Left colon (tissue), 2 donors: ENCODE measurements around the gene SHROOM2. TPM values are rescaled to one million over a fixed set of nuclear protein-coding genes. Genes with fewer than 3 reads are reported as not detected.
A peak's percentile ranks its signal among the peaks of the same experiment; 100 is the strongest.
"Not testable (repeated sequence)": the region's sequence is repeated elsewhere in the genome, so short reads cannot be mapped to it uniquely, and the experiment has no call there.

Source experiments
- ATAC-seq: fragments of 200-7000 bp; cut with Tn5 transposase; one replicate; pipeline ENCODE4 v1.9.1; 2020; ENCODE audit warnings: mild to moderate bottlenecking, moderate library complexity
- DNase-seq, 2 donors: peaks; one replicate each; pipeline ENCODE4 v3.0.0-alpha.2; 2020
- intact Hi-C, 2 donors: fragments of 100-400 bp; cut with DNase I in 1 of 2; cut with micrococcal nuclease in 1 of 2; formaldehyde crosslinking; loops; one replicate each; pipeline versions ENCODE4 v1.11.2 to v1.14.0; 2022; cut with DNase I, micrococcal nuclease
- long read RNA-seq: library from polyadenylated mRNA; unstranded; transcript quantifications from one replicate; pipeline ENCODE4 v2.0.0, GENCODE V29; 2021
- total RNA-seq, 2 donors: library from RNA; stranded (reverse); fragmentation: NEBNext Ultra II Directional; extraction: Animal tissue kit (Norgen Biotek cat#: 25700); gene quantifications; one replicate each; pipeline ENCODE4 v1.2.1, GENCODE V29; 2021
- donor health status: DM: no; HTN: no; CAD: no.
- donor health status: DM: yes; HTN: yes; CAD: no.

The SHROOM2 gene, protein sequence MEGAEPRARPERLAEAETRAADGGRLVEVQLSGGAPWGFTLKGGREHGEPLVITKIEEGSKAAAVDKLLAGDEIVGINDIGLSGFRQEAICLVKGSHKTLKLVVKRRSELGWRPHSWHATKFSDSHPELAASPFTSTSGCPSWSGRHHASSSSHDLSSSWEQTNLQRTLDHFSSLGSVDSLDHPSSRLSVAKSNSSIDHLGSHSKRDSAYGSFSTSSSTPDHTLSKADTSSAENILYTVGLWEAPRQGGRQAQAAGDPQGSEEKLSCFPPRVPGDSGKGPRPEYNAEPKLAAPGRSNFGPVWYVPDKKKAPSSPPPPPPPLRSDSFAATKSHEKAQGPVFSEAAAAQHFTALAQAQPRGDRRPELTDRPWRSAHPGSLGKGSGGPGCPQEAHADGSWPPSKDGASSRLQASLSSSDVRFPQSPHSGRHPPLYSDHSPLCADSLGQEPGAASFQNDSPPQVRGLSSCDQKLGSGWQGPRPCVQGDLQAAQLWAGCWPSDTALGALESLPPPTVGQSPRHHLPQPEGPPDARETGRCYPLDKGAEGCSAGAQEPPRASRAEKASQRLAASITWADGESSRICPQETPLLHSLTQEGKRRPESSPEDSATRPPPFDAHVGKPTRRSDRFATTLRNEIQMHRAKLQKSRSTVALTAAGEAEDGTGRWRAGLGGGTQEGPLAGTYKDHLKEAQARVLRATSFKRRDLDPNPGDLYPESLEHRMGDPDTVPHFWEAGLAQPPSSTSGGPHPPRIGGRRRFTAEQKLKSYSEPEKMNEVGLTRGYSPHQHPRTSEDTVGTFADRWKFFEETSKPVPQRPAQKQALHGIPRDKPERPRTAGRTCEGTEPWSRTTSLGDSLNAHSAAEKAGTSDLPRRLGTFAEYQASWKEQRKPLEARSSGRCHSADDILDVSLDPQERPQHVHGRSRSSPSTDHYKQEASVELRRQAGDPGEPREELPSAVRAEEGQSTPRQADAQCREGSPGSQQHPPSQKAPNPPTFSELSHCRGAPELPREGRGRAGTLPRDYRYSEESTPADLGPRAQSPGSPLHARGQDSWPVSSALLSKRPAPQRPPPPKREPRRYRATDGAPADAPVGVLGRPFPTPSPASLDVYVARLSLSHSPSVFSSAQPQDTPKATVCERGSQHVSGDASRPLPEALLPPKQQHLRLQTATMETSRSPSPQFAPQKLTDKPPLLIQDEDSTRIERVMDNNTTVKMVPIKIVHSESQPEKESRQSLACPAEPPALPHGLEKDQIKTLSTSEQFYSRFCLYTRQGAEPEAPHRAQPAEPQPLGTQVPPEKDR (N-terminal part only)
- total RNA-seq, result 10 to 100 TPM in 1 of 2 donors, 1 to 10 TPM in 1; 8.1 to 10.1 TPM
- long read RNA-seq, partial matches to known transcripts, result 3 of 5 reads
- long read RNA-seq, other reads (novel, unspliced or antisense), result 2 of 5 reads

DNA sequence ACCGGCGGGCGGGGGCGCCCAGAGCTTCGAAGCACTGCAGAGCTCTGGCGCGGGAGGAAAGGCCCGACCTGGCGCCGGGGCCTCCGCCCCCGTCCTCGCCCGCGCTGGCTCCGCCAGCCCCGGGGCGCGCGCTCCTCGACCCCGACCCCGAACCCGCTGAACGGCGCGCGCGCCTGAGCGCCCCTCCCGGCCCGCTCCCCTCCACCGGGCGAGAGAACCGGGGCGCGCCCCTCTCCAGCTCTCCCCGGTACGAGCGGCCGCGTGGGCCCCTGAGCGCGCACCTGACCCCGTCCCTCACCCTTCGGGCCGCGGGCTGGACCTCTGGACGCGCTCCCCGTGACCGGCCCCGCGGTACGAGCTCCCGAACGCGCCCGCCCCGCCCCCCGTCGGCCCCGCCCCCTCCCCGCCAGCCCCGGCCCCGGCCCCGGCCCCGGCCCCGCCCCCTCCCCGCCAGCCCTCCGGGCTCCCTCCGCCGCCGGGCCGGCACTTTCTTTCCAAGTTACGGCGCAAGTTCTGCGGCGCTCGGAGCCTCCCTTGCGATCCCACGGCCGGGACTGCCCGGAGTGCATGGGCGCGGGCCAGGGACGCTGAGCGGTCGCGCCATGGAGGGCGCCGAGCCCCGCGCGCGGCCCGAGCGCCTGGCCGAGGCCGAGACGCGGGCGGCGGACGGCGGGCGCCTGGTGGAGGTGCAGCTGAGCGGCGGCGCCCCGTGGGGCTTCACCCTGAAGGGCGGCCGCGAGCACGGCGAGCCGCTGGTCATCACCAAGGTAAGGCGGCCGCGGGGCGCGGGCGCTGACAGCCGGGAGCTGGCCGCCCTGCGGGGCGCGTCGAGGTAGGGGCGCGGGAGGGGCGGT is at the start of gene SHROOM2:
Gene SHROOM2, plus strand, starts transcription at position 486 of the 854 bp plus-strand sequence. Its CDS starts 117 bp downstream, at position 603.
- DNase-seq, result peak in 1 of 2 donors; percentile 43
- intact Hi-C loops, result no loop called here
- ATAC-seq, result peak; percentile 64

DNA sequence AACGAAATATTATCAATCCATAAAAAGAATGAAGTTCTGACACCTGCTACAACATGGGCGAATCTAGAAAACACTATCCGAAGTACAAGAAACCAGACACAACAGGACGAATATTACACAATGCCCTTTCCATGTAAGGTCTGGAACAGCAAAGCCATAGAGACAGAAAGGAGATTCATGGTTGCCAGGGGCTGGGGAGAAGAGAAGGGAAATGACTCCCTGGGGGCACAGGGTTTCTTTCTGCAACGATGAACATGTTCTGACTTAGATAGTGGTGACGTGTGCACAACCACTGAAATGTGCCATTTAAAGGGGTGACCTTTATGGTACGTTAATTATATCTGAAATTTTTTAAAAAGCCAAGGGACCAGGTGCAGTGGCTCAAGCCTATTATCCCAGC is 48.9 kb upstream of the SHROOM2 start:
- intact Hi-C loops, result no loop called here
- DNase-seq, result no peak

DNA sequence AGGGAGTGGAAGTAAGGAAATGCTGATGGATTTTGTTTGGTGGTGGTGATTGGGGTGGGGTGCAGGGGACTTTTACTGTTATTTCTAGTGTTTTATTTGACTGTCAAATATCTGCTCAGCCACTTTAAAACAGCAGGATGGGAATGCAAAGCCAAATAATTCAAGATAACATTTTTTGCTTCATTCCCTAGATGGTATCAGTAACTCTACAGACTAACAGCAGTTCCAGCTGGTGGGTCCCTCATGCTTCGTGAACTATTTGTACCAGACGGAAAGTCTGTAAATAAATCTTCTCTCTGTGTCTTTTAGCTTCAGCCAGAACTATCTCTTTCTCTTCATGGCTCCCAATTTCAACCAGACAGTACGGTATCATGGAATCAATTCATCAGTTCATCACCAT is 48.1 kb upstream of the SHROOM2 start:
- ATAC-seq (no peak), DNase-seq (no peak)
- intact Hi-C loops, result no loop called here

More for the DNA sequence above, 48.9 kb upstream of the SHROOM2 start:
- no peak for ATAC-seq

DNA sequence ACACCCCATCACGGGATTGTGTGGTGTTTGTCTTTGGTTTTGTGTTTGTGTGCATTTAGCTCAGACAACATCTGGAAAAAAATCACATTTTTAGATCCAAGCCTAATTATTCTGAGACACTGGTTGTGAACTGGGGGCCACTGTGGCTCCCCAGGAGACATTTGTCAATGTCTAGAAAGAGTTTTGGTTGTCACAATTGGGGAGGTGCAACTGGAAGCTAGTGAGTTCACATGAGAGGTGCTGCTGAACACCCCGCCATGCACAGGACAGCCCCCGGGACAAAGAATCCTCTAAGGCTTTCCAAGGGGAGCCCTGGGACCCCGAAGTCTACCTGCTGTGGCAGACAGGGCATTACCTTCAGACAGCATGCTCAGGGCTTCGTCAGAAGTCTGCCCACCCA is 47.1 kb upstream of the SHROOM2 start:
- DNase-seq (no peak), ATAC-seq (no peak)
- intact Hi-C loops, result no loop called here

DNA sequence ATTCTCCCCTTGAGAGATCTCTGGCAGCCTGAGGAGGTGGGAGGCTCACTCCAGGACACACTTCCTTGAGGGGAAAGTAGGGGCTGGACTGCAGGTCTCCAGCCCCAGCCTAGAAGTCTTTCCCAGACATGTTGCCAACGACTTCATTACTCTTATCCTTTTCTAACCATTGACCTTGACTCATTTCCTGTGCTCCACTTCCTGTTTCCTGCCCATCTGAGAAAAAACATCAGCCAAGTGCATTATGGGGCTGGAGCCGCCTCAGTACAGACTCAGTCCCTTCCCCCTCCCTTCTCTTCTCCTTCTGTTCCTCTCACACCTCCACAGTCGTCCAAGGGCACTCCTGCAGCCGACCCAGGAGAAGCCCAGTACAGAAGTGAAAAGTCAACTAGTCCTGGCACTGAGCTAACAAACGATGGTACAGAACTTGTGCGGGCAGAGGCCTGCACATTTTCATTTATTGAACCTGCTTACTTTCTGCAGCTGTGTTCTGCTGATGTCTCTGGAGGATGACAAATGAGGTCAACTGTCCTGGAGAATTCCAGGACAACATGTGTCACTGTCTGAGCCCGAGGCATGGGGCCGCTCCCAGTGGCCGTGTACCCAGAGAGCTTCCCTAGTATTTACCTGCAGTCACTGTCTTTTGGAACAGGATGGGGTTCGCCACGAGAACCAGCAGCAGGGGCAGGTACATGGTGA is 40.7 kb upstream of the SHROOM2 start:
- ATAC-seq (no peak), DNase-seq (no peak)
- intact Hi-C loops, result no loop called here

DNA sequence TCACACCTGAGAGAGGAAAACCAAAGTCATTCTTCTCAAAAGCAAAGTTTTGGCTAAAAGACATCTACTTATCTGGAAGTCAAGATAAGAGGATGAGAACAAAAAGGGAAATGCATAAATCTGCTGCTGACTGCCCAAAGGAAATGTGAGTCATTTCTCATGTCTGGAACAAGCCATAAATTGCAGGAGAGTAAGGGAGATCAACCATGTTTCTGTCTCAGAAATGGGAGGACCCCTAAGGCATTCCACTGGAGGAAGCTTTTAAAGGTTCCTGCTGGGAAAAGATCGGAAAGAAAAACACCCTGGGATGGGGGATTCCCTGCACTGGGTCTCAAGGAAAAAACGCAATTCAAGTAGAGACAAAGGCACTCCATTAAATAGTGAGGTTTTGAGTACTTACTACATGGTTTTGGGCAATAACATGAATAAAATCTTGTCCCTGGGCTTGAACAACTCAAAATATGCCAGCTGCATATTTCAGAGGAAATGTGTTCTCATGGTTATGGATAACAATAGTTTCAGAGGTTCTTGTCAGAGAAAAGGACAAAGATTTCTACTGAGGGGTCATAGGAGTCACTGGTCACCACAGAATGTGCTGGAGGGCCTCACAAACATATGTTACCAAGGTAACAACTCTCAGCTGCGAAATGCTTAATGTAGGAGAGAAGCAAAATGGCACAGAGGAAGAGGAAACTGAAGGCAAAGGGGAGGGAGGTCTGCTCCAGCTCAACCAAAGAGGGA is 39.9 kb upstream of the SHROOM2 start:
- intact Hi-C loops, result no loop called here
- no peak for ATAC-seq
- no peak for DNase-seq

DNA sequence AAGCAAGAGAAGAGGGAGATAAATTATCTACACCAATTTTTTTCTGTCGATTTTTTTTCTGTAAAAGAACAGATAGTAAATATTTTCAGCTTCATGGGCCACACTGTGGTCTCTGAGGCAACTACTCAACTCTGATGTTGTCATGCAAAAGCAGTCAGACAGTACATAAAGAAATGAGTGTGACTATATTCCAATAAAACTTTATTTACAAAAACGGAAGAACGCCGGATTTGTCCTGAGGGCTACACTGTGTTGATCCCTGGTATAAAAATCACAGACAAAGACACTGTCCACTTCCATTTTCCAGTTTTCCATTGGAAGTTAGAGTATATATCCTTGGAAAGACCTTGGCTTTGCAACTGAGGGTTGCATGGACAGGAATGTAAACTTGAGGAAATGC is 38.6 kb upstream of the SHROOM2 start:
- intact Hi-C loops, result no loop called here
- DNase-seq (no peak), ATAC-seq (no peak)

DNA sequence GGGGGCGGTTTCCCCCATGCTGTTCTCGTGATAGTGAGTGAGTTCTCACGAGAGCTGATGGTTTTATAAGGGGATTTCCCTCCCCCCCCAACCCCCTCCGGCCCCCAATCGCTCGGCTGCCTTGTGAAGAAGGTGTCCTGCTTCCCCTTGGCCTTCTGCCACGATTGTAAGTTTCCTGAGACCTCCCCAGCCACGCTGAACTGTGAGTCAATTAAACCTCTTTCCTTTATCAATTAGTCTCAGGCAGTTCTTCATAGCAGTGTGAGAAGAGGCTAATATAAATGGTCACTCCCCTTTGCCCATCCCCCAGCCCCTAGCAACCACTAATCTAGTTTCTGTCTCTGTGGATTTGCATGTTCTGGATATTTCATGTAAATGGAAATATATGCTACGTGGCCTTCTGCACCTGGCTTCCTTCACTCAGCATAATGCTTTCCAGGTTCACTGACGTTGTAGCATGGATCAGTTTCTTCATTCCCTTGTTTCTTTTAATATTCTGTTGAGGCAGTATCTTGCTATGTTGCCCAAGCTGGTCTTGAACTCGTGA is 37.0 kb upstream of the SHROOM2 start:
- DNase-seq (no peak), ATAC-seq (no peak)
- intact Hi-C loops, result no loop called here

DNA sequence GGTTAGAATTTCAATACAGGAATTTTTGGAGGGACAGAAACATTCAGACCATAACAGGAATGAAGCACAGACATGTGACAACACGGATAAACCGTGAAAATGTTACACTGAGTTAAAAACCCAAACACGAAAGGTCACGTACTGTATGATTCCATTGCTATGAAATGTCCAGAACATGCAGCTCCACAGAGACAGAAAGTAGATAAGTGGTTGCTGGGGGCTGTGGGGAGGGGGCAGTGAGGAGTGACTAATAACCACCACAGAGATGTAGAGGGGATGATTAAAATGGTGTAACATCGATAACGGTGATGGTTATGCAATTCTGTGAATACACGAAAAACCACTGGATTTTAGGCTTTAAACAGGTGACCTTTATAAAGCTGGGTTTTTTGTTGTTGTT is 28.9 kb upstream of the SHROOM2 start:
- no peak for DNase-seq
- ATAC-seq, result no peak
- intact Hi-C loops, result no loop called here

DNA sequence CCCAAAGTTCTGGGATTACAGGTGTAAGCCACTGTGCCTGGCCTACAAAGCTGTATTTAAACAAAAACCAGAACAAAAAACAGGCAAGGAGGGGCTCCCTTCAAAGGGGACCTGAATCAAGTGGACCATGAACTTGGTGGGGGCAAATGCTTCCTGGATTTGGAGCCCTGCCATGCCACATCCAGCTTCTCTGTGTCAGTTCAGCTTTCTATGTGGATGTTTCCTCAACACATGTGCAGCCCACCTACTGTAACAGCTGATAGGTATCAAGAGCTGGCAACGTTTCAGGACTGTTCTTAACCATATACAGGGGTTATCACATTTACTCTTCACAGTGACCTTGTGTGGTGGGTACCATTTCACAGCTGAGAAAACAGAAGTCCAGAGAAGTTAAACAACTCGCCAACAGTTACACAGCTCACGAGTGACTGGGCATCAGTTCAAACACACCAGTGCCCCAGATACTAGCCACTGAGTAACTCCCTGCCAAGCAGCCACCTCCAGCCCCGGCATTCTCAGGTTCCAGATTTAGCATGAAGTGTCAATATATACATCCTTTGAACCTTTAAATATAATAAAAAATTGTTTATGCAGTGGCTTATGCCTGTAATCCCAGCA is 28.1 kb upstream of the SHROOM2 start:
- ATAC-seq, result no peak
- DNase-seq, result no peak
- intact Hi-C loops, result no loop called here

DNA sequence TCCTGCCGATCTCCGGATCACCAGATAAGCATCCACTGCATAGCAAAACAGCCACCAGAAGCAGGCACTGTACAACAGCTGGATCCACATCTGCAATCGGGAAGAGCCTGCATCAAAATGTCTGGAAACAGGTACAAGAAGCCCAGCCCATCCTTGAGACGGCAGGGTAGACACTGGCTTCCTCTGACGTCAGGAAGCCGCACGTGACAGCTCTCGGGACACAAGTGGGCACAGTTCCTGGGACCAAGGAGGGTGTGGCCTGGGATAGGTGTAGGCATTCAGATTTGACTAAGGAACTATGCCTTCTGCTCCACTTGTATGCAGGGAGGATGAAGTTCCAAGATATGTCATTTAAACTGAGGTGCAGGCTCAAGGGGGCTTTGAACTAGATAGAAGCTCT is 26.9 kb upstream of the SHROOM2 start:
- ATAC-seq, result no peak
- no peak for DNase-seq
- intact Hi-C loops, result no loop called here

DNA sequence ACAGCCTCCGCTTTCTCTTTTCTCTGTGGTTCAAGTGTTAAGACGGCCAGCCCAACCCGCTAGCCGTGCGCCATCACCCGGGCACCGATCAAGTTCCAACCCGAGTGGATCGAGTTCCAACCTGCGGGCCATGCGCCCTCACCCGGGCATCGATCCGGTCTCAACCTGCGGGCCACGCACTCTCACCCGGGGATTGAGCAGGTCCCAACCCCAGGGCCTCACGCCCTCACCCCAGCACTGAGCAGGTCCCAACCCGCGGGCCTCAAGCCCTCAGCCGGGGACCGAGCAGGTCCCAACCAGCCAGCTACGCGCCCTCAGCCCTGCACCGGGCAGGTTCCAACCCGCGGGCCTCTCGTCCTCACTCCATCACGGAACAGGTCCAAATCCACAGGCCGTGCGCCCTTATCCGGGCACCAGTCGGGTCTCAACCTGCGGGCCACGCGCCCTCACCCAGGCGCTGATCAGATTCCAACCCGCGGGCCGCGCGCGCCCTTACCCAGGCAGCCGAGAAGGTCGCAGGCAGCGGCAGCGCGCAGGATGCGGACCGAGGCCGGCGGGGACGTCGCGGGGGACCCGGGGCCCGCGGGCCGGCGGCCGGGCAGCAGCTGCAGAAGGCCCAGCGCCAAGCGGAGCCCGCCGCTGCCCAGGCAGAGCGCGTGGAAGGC is 21.0 kb upstream of the SHROOM2 start:
- intact Hi-C loops, result no loop called here
- DNase-seq (no peak), ATAC-seq (no peak)

DNA sequence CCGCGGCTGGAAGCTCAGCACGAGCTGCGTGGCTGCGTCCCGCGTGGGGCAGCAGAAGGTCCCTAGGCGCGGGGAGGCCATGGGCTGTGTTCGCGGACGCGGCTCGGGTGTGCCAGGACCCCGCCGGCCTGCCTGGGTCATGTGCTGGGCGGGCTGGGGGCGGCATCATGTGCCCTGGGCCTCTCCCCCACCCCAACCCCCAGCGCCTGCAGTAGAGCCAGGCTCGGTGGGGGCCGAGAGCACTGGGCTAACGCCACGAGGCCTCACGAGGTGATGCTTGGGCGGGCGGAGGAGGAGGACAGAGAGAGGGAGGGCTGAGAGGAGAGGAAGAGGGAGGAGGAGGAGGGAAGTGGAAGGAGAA is 20.5 kb upstream of the SHROOM2 start, which contains the start of gene GPR143:
Gene GPR143, minus strand, starts transcription at position 111 of the 361 bp plus-strand sequence. Its CDS starts 30 bp downstream, at position 81.
- no peak for DNase-seq
- no peak for ATAC-seq
- intact Hi-C loops, result no loop called here

DNA sequence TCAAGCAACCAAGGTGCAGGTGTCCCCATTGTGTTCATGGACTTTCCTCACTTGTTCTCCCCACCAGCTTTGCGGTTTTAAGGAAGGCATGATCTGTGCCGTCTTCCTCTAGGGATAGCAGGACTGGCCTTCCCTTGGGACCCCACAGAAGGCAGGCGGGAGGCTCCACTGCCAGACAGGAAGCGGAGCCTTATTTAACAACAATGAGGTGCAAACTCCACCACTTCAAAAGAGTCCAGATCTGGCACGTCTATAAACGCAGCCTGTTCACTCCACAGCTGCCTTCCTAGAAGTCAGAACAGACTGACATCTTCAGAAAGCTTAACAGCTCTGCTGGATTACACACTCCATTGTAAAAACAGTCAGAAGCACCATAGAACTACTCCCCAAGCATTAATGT is 18.9 kb upstream of the SHROOM2 start:
- DNase-seq (no peak), ATAC-seq (peak; percentile 53)
- intact Hi-C loops, result no loop called here

DNA sequence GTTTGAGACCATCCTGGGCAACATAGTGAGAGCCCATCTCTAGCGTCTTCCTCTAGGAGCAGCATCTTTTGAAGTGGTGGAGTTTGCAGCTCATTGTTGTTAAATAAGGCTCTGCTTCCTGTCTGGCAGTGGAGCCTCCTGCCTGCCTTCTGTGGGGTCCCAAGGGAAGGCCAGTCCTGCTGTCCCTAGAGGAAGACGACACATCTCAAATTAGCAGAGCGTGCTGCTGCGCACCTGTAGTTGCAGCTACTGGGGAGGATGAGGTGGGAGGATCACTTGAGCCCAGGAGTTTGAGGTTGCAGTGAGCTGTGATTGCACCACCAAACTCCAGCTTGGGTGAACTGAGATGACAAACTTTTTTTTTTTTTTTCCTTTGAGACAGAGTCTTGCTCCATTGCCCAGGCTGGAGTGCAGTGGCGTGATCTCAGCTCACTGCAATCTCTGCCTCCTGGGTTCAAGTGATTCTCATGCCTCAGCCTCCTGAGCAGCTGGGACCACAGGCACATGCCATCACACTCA is 17.8 kb upstream of the SHROOM2 start:
- intact Hi-C loops, result not testable (repeated sequence)

More for the DNA sequence above, 17.8 kb upstream of the SHROOM2 start:
- not testable (repeated sequence) for DNase-seq, ATAC-seq
